Psoas muscle (tissue), 8 donors: ENCODE data around the gene SRMS. TPM values are rescaled to one million over a fixed set of nuclear protein-coding genes. Genes with fewer than 3 reads are reported as not detected.

Experiments
- ATAC-seq, 4 donors: fragments of 200-7000 bp; cut with Tn5 transposase; one replicate each; pipeline ENCODE4 v1.9.1; 2020; ENCODE audit warnings: moderate library complexity in 3 of 4, mild to moderate bottlenecking in 2 of 4
- DNase-seq, 2 donors: peaks; one replicate each; pipeline ENCODE4 v3.0.0-alpha.2; 2020
- H3K27ac ChIP-seq: fragments of 200-600 bp; one replicate; pipeline ENCODE4 v1.8.0; 2022
- H3K27me3 ChIP-seq, 3 donors: fragments of 200-600 bp in 1 of 3; one replicate each; pipeline versions ENCODE4 v1.6.1 to v1.8.0; 2013 to 2022; ENCODE audit warnings: low read length in 2 of 3, mild to moderate bottlenecking in 2 of 3, moderate library complexity in 1 of 3; ENCODE audit not compliant: insufficient read depth in 3 of 3
- H3K36me3 ChIP-seq, 2 donors: fragments of 200-600 bp in 1 of 2; one replicate each; pipeline versions ENCODE4 v1.6.1 to v1.8.0; 2013 to 2022; ENCODE audit warnings: low read depth in 1 of 2, mild to moderate bottlenecking in 1 of 2, moderate library complexity in 1 of 2; ENCODE audit not compliant: insufficient read depth in 1 of 2
- H3K4me1 ChIP-seq: fragments of 200-600 bp; one replicate; pipeline ENCODE4 v1.8.0; 2022
- H3K4me3 ChIP-seq: fragments of 200-600 bp; one replicate; pipeline ENCODE4 v1.8.0; 2022; ENCODE audit warnings: mild to moderate bottlenecking
- H3K9me3 ChIP-seq: fragments of 200-600 bp; one replicate; pipeline ENCODE4 v1.8.0; 2022
- WGBS, 3 donors: extraction: QIAGEN DNeasy Blood & Tissue Kit; methylation state at CpG; one replicate each; pipeline versions ENCODE4 v1.1.6 to v1.1.7; 2013; 5-methylcytosine and 5-hydroxymethylcytosine counted together
- intact Hi-C, 2 donors: fragments of 100-400 bp; cut with DNase I; formaldehyde crosslinking; loops; one replicate each; pipeline versions ENCODE4 v1.11.0 to v1.14.2; 2022
- polyA plus RNA-seq, 3 donors: library from polyadenylated mRNA; stranded (reverse); fragments of 200-250 nt; gene quantifications; one replicate each; pipeline ENCODE4 v1.2.3, GENCODE V29; 2013
- total RNA-seq, 4 donors: library from RNA; stranded (reverse); fragmentation: NEBNext Ultra II Directional in 2 of 4; extraction: Animal tissue kit (Norgen Biotek cat#: 25700) in 2 of 4; gene quantifications; one replicate each; pipeline versions ENCODE4 v1.2.1 to v1.2.4, GENCODE V29; 2021 to 2023
- TF ChIP-seq, protein P1 (sequence below): fragments of 200-600 bp; IDR thresholded peaks from one replicate; pipeline ENCODE4 v1.8.0; 2022; ENCODE audit warnings: antibody characterized with exemption
- donor health status: healthy with polysubstance abuse.
- donor health status: DM: no; HTN: no; CAD: no; lungs with moderate emphysema.
- donor health status: Bipolar disorder and iron deficiency.
- donor health status: healthy.
- donor health status: DM: yes; HTN: yes; CAD: no.
- donor health status: DM: no; HTN: no; CAD: no.
- donor health status: DM: no; HTN: no; CAD: no.
- donor health status: DM: yes; HTN: yes; CAD: no.

The SRMS gene
- total and polyA plus RNA-seq, 7 donors: not detected

DNA sequence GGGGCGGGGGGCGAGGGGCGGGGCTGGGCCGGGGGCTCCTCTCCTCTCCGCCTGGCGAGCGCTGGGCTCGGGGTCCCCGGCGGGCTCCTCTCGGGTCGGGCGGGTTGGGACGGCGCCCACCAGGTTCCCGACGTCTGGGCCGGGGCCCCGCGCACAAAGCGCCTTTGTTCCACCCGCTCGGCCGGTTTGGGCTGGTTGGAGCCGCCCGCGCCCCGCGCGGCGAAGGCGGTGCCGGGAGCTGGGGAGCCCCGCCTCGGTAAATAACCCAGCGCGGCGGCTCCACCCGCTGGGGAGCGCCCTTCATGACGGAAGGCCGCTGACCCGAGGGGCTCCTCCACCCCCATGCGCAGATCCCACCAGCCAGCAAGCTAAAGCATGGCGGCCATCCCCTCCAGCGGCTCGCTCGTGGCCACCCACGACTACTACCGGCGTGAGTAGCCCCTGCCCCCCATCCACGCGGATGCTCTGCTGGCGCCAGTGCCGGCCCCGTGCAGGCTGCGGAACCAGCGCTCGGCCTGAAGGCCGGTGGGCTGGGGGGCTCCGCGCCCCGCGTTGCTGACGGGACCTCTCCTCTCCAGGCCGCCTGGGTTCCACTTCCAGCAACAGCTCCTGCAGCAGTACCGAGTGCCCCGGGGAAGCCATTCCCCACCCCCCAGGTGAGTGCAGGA lies 26.5 kb downstream of the SRMS start:
- intact Hi-C loops: loop anchor here (1.0 to 2.0 kb wide), 2 partner anchors 24 to 25 kb away; no protein-coding TSS in a partner anchor
- peaks cover 19% of the 10 kb centered on the region for H3K4me1 ChIP-seq

DNA sequence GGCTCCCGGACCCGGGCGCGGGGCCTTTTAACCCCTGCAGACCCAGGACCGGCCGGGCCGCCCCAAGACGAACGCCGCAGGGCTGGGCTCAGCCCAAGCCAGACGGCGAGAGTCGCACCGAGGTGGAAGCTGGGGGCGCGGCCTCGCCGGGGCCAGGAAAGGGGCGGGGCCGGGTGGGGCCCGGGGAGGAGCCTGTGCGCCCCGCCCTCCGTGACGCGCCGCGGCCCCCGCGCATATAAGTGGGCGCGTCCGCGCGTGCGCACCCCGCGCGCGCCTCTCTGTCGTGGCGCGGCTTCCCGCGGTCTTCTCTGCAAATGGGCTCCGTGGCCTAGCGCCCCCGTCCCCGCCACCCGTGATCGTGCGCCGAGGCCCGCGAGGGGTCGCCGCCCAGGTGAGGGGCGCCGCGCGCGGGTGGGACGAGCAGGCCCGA lies 27.0 kb downstream of the SRMS start, which contains the start of gene PPDPF:
Gene PPDPF (plus strand): TSS at position 262 of the 430 bp plus-strand sequence. CDS start 544 bp downstream, outside the sequence.
- H3K27ac ChIP-seq: peak within 1 kb of the TSS; percentile 87
- H3K4me3 ChIP-seq: peak within 1 kb of the TSS; percentile 80
- peaks cover 19% of the 10 kb centered on the region for H3K4me1 ChIP-seq
- no peaks in the 10 kb centered on the region for H3K27me3 ChIP-seq
- H3K9me3 ChIP-seq: no peaks in the 10 kb centered on the region
- DNase-seq (peak; percentile 84 to 91), ATAC-seq (peak; percentile 91 to 94 (median 92))
- TF ChIP-seq, protein P1, sequence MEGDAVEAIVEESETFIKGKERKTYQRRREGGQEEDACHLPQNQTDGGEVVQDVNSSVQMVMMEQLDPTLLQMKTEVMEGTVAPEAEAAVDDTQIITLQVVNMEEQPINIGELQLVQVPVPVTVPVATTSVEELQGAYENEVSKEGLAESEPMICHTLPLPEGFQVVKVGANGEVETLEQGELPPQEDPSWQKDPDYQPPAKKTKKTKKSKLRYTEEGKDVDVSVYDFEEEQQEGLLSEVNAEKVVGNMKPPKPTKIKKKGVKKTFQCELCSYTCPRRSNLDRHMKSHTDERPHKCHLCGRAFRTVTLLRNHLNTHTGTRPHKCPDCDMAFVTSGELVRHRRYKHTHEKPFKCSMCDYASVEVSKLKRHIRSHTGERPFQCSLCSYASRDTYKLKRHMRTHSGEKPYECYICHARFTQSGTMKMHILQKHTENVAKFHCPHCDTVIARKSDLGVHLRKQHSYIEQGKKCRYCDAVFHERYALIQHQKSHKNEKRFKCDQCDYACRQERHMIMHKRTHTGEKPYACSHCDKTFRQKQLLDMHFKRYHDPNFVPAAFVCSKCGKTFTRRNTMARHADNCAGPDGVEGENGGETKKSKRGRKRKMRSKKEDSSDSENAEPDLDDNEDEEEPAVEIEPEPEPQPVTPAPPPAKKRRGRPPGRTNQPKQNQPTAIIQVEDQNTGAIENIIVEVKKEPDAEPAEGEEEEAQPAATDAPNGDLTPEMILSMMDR: no peak
- 0 to 1% (median 0%) methylated on average over 28 to 64 of the region's 64 CpGs for WGBS, 3 donors
- intact Hi-C loops: loop anchor here (1.0 to 2.0 kb wide), 2 partner anchors 24 kb away; no protein-coding TSS in a partner anchor
- H3K36me3 ChIP-seq: peaks cover 0 to 22% of the 10 kb centered on the region in 2 donors

More for the DNA sequence above, 26.5 kb downstream of the SRMS start:
- ATAC-seq: peak; percentile 41 to 48 (median 42)
- Histone ChIP-seq H3K27ac (peak overlapping the region; percentile 87), H3K9me3 (no peaks in the 10 kb centered on the region), H3K36me3 (peaks cover 0 to 18% of the 10 kb centered on the region in 2 donors), H3K4me3 (peak overlapping the region; percentile 80), H3K27me3 (no peaks in the 10 kb centered on the region)
- TF ChIP-seq, protein P1: no peak
- WGBS, 3 donors: 6 to 9% (median 6%) methylated on average over 53 to 68 of the region's 68 CpGs
- peak; percentile 66 to 86 for DNase-seq

DNA sequence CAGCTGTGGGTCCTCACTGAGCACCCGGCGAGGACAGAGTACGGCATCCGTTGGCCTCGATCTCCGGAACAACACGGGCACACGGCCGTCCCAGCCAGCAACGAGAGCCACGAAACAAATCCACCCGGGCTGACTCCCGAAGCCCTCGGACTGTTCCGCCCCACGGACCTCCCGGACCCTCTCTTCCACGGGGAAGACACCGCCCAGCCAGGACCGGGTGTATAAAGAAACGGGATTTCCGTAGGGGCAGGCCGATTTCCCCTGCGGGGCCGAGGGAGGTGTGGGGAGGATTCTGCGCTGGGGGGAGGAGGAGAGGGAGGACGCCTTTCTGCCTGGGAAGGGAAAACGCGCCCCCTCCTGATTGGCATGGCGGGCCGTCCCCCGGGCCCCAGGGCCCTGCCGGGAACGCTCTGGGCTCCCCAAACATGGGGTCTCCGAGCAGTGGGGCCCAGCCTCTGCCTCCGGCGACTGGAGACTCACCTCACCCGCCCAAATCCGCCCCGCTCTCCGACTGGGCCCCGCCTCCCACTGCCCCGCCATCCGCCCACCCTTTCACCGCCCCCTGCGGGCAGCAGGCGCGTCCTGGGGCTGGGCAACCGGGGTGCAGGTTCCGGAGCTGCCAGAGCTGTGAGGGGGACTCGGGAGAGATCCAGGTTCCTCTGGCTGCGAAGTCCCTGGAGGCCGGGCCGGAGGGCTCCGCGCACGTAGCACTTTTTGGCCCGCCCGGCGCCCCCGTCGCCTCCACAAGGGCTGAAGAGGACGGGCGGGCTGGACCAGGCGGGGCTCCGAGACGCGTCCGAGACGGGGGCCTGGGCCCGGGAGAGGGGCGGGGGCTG lies 27.7 kb downstream of the SRMS start:
- Histone ChIP-seq H3K27me3 (no peaks in the 10 kb centered on the region), H3K4me3 (peak overlapping the region; percentile 80), H3K9me3 (no peaks in the 10 kb centered on the region), H3K36me3 (peaks cover 0 to 24% of the 10 kb centered on the region in 2 donors), H3K4me1 (peaks cover 19% of the 10 kb centered on the region), H3K27ac (peak overlapping the region; percentile 87)
- TF ChIP-seq, protein P1: peak; percentile 32
- DNase-seq: peak in 1 of 2 donors; percentile 78
- intact Hi-C loops: loop anchor here (1.0 to 2.0 kb wide), 2 partner anchors 23 to 24 kb away; no protein-coding TSS in a partner anchor
- ATAC-seq: peak; percentile 63 to 79 (median 68)
- 1 to 2% (median 1%) methylated on average over 43 to 72 of the region's 72 CpGs for WGBS, 3 donors

DNA sequence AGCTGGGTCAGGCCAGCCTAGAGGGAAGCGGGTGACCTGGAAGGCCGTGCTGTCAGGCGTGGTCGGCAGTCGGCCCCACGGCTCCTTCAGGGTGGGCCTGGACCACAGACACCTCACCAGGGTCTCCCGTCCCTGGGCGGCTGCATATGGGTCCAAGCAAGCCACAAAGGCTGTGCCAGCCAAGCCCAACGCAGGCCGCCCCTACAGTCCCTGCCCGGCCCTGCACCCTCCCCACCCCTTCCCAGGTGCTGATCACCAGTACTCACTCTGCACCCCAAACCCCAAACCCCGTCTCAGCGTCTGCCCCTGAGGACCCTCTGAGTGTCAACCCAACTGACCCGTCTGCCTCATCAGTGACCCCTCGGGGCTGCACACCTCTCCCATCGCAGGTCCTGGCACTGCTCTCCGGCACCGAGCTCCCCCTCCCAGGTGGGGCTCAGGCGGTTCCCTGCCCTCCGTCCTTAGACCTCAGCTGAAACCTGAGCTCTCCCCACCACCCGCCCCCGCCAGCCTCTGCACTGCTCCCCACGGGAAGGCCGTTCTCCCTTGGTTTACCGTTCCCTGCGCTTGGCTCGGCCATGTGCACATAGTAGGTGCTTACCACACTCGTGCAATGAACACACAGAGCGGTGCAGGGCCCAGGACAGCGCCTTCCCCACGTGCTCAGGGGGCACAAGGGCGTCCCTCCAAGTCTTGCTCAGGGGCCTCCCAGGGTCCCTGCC lies 28.4 kb downstream of the SRMS start:
- peaks cover 19% of the 10 kb centered on the region for H3K4me1 ChIP-seq
- intact Hi-C loops: no loop called here
- H3K27me3 ChIP-seq: no peaks in the 10 kb centered on the region
- H3K36me3 ChIP-seq: peaks cover 0 to 24% of the 10 kb centered on the region in 2 donors
- TF ChIP-seq, protein P1: no peak
- H3K9me3 ChIP-seq: no peaks in the 10 kb centered on the region
- DNase-seq: peak in 1 of 2 donors; percentile 53
- no peak overlapping the region for H3K27ac ChIP-seq
- peak in 1 of 4 donors; percentile 0 for ATAC-seq
- 74 to 84% (median 75%) methylated on average over 31 to 32 of the region's 32 CpGs for WGBS, 3 donors
- peak overlapping the region; percentile 80 for H3K4me3 ChIP-seq
